HG03558 (cell line): Measurements from ENCODE around the gene PI4KB.

Source experiments
- ATAC-seq: cut with Tn5 transposase; IDR thresholded peaks from one replicate; pipeline ENCODE4 v1.9.1; 2021; ENCODE audit warnings: moderate number of reproducible peaks; ENCODE audit not compliant: unreplicated experiment; ENCODE audit errors: extremely low read depth

PI4KB gene

DNA sequence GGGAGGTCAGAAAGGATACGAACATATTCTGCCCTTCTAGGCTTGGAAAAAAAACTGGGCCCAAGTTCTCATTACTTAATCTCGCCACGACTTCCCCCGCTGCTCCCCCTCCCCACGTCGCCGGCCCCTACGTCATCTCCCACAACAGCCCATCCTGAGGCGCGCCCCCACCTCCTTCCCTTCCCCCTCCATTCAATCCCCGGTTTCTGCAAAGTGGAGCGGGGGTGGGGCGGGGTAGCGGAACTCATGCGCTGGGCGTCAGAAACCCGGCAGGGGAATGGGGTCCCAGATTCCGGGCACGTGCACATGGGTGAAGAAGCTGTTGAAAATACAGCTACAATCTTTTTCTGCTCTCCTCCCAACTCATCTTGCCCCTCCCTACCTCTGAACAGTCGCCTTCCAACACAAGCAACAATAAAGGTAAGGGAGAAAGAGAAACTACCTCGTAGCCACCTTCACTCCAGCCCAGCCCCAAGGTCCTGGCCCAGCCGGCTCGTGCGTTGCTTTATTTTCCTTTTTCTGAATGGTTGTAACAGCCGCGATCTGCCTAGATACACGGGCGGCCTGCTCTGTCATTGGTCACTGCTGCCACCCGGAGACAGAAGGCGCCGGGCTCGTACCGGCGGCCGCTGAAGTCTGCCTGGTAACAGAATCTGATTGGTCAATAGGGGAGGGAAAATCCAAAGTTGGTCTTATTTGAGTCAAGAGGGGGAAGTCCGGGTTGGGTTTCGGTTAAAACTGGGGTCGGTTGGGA, 19.7 kb upstream of the PI4KB start, which contains the start of gene RFX5:
Gene RFX5 (minus strand): TSS at position 484 of the 754 bp plus-strand sequence. CDS start 932 bp downstream, outside the sequence.
- ATAC-seq = peak; percentile 95

DNA sequence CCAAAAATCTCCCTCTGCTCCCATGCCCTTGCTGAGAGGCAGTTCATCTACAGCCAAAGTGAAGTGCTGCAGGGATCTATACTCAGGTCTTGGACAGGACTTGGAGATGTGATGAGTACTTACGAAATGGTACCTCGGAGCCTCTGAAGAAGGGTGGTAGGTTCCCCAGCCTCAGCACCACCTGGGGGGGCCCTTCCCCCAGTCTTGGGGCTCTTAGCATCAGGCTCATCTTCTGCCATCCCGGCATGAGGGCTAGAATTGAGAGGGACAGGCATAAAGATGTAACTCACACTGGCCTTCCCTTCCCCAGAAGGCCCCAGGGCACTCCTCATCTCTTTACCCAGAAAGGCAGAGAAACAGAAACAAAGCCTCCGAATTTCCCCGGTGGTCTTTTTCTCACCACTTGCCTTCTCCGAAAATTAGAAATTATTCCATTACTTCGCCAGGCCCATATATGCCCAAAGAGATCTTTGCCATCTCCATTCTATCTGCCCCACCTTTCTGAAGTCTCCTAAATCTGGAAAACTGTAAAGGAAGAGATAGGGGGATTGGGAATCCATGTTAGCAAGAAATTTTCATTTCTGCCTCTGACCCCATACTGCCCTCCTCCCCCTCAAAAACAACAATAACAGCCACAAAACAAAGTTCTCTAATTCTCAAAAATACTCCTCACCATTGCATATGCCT, 19.0 kb upstream of the PI4KB start:
- no peak for ATAC-seq

DNA sequence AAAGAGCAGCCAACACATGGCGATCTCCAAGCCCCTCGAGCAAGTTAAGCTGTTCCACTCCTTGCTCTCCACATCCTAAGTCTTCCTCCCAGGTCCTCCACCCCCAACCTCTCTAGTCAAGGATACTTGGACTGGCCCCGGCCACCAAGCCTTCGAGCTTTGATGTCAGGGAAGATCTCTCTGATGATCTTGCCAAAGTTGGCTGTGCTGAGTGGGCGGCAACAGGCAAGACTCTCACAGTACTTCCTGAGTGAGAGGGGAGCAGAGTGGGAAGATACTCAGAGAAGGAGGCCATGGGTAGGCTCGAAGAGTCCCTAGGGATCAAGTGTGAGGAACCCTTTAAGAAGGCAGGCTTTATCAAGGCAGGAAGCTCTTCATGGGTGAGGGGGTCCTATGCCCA, 17.1 kb upstream of the PI4KB start:
- ATAC-seq = no peak

DNA sequence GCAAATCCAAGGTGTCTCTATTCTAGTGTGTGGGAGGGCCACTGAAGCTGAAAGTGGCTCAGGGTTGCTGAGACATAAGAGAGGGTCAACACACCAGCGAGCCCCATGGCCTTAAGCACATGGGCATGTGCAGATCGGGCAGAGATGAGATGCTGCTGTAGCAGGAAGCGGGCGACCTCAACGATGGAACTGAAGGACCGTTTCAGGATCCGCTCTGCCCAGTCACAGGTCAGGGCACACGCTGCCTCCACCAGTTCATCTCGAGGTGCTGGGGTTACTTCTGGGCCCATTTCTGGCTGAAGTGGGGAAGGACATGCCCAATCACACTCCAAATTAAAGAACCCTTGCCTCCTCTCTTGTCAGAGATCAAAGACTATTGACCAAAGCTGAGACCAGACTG, 16.4 kb upstream of the PI4KB start:
- no peak for ATAC-seq

DNA sequence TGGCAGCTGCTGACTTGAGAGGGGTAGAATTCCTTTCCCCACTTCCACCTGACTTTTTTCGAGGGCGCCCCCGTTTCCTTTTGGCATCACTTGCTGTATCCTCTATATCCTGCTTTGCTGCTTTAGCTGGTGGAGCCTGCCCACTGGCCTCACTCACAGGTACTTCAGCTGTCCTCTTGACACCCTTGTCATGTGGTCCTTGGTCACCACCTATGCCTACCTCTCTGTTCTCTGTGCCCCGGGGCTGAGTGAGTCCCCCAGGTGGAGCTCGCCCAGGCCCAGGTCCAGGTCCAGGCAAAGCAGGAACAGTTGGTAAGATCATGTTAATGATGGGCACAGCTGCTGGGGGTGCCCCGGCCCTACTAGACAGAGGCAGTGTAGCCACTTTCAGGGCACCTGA, 15.4 kb upstream of the PI4KB start:
- no peak for ATAC-seq

DNA sequence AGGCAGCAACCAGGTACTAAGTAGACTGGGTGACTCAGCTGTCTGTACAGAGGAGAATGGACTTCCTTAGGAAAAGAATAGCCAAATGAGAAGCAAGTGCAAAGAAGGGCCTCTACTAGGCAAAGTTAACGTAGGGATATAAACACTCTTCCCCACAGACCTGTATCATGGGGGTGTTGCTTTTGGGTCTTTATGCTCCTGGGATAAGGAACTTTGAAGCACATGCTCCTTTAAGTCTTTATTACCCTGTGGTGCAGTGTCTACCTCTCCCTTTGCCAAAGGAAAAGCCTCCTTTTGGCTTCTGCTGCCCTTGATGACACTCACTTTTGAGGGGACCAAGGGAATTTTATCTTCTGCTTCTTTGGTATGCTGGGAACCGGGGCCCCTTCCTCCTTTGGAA, 14.8 kb upstream of the PI4KB start:
- no peak for ATAC-seq

DNA sequence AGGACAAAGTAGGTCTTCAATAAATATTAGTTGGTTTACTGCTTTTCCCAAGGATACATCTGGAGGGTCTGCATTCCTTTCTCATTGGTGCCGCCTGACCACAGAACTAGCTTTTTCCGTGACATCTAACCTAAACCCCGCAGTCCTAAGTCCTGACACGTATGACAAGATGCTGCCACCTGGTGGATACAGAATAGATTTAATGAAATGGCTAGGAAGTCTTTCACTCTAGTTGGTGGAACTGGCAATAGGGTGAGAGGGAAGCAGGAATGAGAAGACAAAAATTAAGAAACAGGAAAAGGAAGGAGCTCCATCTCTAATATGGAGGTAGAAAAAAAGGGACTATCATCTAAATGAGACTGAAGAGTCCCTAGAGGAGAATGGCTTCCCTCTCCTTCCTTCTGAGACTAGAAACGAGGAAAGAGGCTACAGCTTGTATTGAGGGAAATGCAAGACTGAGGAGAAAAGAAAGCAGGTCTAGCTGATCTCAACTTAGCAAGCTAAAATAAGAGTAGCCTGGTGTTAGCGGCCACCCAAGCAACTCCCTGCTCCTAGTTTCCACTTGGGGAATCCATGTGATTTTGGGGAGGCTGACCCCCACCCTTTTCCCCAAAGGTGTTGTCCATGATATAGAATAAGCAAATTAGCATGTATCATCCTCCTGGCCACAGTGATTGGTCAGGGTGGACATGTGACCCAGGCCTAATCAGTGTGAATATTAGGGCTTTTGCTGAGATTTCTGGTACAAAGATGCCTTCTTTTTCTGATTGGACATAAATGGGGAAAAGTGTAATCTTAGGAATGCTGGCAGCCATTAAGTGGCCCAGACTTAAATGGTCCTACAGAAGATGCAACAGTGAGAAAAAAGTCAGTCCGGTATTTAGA, 13.9 kb upstream of the PI4KB start:
- no peak for ATAC-seq

DNA sequence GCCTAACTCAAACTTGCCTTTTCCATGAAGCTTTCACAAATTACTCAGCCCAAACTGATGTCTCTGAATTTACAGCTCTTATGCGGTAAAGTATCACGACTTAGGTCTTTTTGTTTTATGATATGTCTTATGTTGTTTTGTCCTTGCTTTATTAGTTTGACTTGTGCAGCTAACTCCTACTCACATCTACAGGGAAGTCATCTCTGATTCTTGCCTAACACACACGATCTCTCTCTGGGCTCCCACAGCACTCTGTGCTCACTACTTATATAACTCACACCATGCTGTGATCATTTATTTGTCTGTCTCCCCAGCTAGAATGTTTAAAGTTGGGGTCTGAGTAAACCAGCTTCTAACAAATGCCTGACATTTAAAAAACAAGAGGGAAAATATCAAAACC, 9.3 kb upstream of the PI4KB start:
- no peak for ATAC-seq

DNA sequence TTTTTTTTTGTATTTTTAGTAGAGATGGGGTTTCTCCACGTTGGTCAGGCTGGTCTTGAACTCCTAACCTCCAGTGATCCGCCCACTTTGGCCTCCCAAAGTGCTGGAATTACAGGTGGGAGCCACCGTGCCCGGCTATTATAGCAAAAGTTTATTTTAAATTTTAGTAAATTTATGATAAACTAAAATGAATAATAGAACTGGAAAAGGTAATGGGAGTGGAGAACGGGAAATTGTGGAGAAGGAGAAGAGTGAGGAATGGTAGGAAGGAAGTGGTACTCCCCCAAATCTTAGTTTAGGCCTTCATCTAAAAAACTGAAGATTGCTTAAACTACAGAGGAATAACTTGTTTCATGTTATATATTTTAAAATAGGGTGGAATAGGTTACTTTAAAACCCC, 7.6 kb upstream of the PI4KB start:
- no peak for ATAC-seq

DNA sequence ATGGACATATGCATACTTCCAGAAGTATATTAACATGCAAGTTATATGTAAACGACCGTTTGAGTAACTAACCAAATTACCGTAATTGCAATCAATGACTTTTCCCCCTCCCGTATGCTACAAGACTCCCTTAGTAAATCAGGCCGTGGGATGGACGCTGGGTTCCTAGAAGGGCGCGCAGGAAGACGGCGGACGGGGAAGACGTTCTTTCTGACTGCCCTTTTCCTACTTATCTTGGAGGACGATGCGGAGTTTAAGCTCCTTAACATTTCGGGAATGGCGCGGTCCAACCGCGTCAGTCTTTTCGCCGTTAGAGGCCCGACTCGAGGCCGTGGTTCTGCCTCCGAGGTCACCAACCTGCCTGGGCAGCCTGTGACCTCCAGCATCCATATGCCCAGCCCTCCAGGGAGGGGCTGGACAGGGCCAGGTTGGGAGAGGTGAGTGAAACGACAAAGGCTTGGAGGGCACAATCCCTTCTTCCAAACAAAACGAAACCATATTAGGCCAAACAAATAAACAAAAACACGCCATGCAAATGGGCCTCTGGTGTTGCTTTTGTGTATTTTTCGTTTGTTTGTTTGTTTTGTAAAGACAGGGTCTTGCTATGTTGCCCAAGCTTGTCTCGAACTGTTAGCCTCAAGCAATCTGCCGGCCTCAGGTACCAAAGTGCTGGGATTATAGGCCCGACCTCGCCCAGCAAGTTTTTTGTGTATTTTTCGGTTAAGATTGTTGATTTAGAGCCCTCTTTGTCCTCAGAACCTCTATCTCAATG, 873 bp upstream of the PI4KB start:
- no peak for ATAC-seq

DNA sequence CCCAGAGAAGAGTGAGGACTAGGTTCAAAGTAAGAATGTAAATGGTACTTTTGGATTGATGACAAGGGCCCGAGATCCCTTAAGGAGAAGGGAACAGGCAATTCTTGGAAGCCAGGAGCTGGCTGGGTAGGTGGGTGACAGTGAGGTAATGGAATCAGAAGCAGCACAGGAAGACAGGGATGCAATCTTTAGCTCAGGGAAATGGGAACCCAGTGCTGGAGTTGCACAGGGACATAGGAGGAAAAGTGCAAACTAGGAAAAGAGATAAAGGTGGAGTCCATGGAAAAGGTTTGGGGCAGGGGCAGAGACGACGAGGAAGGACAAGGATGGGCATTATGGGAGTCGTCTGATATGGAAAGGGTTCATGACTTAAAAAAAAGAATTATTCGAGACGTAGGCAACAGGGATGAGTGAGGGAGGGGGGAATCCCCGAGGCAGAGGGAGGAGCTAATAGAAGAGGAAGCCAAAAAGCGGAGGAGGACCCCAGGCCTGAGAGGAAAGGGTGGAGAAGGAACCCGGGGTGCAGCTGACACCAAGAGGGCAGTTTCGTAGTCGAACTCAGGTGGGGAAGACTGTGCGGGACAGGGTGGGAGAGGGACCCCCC, 495 bp downstream of the PI4KB start:
- ATAC-seq = no peak

DNA sequence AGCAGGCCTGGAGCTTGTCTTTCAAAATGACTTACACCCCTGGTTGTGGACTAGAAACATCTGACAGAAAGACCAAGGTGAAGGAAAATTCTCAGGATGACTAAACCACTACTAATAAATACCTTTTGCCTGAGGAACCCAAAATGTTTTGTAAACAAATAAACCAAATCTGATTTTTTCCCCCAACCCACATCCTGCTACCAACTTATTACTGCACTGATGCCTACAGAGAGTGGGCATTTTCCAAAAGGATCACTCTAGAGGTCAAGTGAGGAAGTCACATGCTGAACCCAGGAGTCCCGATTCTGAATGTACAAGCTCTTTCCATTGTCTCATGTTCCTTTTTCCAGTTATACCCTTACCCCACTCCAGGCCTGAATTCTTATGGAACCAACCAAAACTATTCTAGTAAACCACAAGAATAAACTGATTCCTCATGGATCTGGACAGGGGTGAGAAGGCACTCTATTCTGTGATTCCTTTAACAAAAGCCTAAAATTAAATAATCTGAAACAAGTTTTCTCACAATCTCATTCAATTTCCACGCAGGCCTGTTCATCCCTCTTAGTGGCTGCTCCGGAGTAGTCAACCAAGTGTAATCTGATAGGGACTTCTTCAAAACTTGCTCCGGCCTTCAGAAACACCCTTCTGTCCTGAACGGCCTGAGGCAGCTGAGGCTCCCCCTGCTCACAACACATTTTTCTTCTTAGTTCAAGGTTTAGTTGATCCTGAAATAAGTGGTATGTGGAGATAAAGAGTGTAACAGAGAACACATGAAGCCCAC, 1.4 kb downstream of the PI4KB start:
- no peak for ATAC-seq

DNA sequence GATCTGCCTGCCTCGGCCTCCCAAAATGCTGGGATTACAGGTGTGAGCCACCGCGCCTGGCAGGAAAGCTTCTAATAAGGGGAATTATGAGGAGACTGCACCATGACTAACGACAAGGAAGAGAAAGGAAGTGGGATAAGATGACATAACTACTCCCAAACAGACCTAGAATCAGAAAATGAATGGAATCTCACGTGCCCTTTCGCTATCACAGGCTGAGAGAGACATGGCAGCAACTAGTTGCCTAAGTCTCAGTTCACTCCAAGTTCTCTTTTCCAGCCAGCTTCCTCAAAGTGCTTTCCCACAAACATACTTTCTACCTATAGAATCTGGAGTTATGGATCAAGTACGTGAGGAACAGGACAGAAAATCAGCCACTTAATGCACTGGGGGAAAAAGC, 2.0 kb downstream of the PI4KB start:
- ATAC-seq = no peak

DNA sequence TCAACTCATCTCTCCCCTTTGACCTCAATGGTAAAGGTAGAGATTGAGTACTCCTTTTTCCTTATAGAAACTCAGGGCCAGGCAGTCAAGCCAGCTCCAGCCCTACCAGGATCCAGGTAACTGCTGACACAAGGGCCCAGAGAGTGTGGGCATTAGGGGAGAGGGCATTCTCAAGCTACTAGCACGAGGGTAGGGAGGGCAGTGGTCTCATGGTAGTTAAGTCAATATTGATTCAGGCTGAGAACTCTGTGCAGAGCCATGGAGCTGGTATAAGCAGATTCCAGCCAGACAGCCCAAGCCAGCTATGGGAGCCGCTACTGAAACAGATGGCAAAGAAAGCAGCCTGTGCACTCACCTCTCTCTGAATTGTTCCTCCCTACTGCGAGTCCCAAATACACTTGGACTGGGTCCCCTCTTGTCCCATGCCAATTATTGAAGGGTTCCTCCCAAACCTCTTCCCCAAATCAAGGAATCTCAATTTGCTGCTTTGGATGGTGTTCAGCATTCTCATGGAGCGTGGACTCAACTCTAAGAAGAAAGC, 2.8 kb downstream of the PI4KB start:
- ATAC-seq = no peak

DNA sequence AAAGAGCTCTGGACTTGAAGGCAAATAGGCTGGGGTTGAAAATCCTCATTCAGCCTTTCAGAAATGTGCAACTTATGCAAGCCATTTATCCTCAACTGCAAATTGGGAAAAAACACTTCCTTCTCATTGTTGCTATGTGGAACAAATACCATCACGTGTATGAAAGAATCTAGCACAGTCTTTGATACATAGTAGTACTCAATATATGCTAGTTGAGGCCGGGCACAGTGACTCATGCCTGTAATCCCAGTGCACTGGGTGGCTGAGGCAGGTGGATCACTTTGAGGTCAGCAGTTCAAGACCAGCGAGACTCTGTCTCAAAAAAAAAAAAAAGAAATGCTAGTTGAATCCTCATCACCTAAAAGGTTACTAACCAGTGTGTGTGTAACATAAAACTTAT, 8.2 kb downstream of the PI4KB start:
- ATAC-seq = no peak

DNA sequence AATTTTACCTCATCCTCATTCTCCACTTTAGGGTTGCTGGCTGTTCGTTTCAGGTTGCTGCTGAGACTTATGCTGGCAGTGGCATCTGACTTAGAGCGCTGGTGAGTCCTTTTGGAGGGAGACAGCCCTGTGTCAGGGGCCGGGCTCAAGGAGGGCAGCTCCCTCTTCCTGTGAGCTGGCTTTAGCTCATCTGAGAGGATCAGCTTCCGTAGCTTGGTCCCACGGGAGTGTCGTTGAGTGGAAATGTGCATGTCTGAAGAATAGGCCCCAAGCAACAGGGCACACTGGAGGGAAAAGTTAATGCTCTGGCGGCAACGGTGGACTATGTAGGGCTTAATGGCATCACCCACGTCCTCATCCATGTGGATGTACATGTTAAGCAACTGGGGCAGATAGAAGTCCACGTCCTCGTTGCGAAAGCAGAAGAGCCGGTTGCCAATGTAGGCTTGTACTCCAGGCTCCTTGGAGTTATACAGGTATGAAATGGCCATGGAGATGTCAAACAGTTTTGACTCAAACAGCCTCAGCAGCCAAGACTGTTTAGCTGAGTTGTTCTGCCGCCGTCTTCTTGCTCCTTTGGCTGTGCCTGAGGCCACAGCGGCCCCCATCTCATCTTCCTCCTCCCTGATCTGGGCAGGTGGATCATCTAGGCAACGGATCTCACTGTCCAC, 11.5 kb downstream of the PI4KB start:
- no peak for ATAC-seq

DNA sequence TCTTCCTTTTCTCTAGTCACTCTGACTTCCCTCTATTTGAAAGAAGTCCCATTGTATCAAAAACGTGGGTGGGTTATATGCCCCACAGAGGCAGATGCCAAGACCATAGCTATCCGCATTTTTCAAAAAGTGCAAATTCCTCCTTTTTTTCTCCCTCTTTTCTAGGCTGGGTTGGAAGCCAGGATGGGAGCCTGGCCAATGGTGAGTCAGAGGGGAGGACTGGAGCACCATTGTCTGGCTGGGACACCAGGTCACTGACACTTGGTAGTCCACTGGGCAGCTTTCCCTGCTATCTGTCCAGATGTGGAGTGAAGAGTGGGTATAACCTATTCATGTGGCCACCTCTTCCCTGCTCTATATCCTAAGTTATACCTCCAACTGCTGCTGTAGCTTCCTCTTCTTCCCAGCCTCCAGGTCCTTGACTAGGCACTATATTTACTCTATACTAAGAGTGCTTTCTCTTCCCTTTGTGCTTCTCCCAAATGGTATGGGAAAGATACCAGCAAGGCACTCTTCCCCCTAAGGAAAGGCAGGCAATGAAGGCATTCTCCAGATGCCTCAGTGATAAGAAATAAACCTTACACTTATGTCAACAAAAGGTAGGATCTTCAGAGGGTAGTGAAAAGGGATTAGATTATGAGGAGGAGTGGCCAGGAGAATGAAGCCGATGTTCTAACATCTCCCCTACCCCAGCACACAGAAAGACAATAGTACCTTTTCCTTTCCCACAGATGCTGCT, 12.9 kb downstream of the PI4KB start:
- no peak for ATAC-seq

DNA sequence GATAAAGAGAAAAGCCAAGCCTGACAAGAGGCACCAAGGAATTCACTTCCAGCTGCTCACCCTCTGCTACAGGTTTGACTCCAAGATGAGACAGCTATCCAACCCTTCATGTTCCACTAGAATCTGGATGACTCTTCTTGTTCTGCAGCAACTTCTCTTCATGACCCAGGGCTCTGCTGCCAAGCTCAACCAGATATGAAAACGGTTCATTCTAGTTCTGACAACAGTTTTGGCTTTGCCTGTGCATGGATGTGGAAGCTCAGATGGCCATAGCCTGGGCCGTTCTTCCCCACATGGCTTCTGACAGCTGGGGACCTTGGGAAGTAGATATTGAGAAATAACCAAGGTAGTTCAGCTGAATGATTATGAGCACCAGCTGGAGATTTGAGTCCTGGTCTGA, 13.7 kb downstream of the PI4KB start:
- no peak for ATAC-seq
